HG03066 (cell line): ENCODE results near the gene TDRD7.

Experiments
- ATAC-seq: cut with Tn5 transposase; IDR thresholded peaks from one replicate; pipeline ENCODE4 v1.9.1; 2021; ENCODE audit warnings: low read depth; ENCODE audit not compliant: unreplicated experiment

Gene TDRD7

DNA sequence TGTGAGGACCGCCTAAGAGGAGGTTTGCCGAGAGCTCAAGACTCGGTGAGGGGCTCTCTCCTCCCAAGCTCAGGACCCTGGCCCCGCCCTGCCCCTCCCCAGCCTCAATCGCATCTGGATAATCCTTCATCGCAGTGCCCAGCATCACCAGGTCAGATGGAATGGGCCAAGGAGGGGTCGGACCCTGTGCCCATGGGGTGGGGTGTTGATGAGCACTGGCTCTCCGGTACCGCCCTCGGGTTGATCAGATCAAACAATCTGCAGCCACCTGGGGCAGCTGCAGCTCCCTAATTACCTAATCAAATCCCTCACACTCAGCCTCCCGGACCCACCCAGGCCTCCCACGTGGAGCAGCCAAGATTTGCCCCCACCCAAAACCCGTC lies 24.4 kb upstream of the TDRD7 start:
- no peak for ATAC-seq

- ATAC-seq, result no peak
Observed at GRCh38 chr9:97387936-97388684, 23.8 kb upstream of the TDRD7 start.

DNA sequence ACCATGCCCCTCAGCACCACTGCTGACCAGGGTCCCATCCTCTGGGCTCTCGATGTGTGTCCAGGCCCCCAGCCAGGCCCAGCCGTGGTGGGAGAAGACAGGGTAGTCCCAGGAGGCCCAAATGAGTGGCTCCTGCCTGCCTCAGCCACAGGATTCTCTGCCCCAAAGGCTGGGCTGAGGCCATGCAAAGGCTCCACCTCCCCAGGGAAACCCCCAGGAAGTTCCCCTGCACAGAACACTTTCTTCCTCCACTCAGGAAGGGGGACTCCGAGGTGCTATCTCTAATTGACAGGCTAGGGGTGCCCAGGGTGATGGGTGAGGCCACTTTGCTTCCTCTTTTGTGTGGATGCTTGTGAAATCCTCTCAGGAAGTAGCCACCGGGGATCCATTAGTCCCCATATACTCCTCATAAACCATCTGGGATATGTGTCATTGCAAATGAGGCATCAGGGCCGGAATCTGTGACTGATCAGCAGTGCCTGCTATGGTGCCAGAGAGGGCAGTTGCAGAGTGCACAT lies 23.1 kb upstream of the TDRD7 start:
- ATAC-seq, result peak; percentile 64

- ATAC-seq, result no peak
Observed at GRCh38 chr9:97389249-97389648, 22.6 kb upstream of the TDRD7 start.

DNA sequence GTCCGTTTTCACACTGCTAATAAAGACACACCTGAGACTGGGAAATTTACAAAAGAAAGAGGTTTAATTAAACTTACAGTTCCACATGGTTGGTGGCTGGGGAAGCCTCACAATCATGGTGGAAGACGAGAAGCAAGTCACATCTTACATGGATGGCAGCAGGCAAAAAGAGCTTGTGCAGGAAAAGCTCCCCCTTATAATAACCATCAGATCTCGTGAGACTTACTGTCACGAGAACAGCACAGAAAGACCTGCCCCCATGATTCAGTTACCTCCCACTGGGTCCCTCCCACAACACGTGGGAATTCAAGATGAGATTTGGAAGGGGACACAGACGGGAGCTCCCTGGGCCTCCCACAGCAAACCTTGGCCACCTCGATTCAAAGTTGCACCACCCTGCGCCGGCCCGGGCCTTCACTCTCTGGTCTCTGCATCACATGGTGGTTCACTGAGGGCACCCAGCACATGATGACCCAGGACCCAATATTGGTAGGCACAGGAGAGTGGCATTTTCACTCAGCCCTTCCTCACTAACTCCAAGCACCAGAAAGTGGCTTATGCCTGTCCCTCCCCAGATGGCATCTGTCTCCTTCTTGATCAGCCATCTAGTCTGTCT lies 21.0 kb upstream of the TDRD7 start:
- ATAC-seq, result no peak

GRCh38 chr9:97394881-97395280 lies 17.0 kb upstream of the TDRD7 start:
- ATAC-seq, result no peak

- no peak for ATAC-seq
Observed at GRCh38 chr9:97395745-97396144, 16.2 kb upstream of the TDRD7 start.

- ATAC-seq, result no peak
Observed at GRCh38 chr9:97396256-97396655, 15.6 kb upstream of the TDRD7 start.

- ATAC-seq, result no peak
Observed at GRCh38 chr9:97397220-97397619, 14.7 kb upstream of the TDRD7 start.

DNA sequence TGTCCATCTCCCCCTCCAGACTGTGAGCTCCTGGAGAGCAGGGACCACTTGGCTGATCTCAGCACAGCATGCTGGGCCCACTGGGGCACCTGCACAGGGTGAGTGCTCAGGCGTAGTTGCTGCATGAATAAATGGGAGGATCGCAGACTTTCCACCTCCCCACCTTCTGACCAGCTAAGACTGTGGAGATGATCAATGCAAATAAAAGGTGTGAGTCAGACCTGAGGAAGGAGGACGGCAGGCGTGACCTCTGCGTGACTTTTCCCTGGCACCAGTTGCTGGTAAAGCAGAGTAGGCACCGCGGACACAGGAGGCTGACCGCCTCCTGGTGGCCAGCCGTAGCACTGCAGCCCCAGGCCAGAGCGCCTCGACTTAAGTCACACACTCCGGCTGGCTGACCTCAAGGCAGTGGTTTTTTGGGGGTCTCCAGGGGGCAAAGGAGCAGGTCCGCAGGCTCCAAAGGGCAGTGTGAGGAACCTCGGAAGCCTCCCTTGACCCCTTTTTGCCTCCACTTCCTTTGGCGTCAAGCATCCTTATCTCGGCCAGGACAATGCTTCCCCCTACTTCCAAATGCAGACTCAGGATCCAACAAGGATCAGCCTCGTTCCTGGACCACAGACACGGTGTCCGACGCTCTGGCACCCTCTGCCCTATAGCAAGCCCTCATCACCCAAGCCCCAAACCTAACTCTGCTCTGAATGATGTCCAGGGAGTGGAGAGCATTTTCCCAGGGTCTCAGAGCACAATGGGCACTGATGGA lies 12.7 kb upstream of the TDRD7 start:
- ATAC-seq, result peak; percentile 58

GRCh38 chr9:97403746-97404316 lies 8.1 kb upstream of the TDRD7 start:
- no peak for ATAC-seq

GRCh38 chr9:97405551-97405950 lies 6.3 kb upstream of the TDRD7 start:
- no peak for ATAC-seq

- no peak for ATAC-seq
Observed at GRCh38 chr9:97406620-97407177, 5.2 kb upstream of the TDRD7 start.

DNA sequence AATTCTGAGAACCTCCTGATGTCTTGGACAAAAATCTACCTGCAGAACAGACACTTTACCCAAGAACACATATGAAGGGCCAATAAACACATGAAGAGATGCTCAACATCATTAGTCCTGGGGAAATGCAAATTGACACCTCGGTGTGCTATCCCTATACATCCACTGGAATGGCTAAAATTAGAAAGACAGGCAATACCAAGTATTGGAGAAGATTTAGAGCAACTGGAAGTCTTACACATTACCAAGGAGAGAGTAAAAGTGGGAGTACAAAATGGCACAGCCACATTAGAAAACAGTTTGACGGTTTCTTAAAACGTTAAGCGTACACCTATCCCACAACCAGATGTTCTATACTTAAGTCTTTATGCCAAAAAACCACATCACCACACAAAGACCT lies 3.3 kb upstream of the TDRD7 start:
- ATAC-seq, result no peak

GRCh38 chr9:97411440-97411788 lies 482 bp upstream of the TDRD7 start:
- ATAC-seq, result peak; percentile 6

DNA sequence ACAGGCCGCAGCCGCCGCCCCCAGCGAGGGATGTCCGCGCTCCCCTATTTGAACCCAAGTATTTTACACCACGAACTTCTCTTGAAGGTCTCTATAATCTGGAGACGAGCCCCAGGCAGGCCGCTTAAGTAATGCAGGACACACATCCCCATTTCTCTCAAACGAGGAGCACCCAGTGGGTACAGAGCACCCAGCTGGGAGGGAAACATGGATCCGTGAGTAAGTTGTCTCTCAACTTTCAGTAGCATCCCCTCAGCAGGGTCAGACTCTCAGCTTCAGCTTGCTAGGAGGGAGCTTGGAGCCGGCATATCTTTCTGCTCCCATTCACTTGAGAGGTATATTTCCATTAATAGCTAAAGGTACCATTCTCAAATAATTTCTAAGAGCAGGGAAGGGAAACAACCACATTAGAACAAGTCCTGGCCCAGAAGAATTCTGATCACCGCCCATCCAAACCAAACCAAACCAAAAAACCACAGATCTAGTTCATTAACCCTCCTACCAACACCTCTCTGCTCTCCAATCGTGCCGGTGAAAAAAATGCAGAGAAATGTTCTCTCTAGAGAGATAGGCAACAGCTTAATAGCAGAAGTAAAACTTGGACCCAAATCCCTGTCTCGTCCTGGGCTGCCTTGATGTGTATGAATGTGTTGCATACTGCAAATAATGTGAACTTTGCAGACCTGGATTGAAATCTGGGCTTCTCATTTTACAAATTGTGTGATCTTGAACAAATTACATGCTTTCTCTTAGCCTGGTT lies 910 bp downstream of the TDRD7 start:
- peak; percentile 12 for ATAC-seq

- ATAC-seq, result no peak
Observed at GRCh38 chr9:97413462-97413861, 1.6 kb downstream of the TDRD7 start.

DNA sequence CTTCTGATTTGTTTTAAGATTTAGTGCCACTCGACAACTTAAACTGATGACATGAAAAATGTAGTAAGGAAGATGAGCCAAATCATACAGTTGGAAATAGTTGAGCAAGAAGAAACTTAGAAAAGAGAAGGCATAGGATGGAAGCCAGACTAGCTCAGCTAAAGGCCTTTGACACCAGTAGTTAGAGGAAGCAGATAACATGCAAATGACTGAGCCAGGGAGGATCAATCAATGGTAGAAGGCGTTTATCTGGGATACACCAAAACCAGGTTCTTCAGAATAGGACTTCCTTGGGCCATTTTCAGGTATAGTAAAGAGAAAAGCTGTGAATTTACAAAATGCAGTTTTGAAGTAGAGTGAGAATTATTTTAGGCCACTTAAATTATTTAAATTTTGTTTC lies 3.2 kb downstream of the TDRD7 start:
- ATAC-seq, result no peak

- ATAC-seq, result no peak
Observed at GRCh38 chr9:97418880-97419279, 7.0 kb downstream of the TDRD7 start.

- no peak for ATAC-seq
Observed at GRCh38 chr9:97419309-97419867, 7.5 kb downstream of the TDRD7 start.
